ENCODE measurements around the gene QRFPR.
A peak's percentile ranks its signal among the peaks of the same experiment; 100 is the strongest.

QRFPR gene

DNA sequence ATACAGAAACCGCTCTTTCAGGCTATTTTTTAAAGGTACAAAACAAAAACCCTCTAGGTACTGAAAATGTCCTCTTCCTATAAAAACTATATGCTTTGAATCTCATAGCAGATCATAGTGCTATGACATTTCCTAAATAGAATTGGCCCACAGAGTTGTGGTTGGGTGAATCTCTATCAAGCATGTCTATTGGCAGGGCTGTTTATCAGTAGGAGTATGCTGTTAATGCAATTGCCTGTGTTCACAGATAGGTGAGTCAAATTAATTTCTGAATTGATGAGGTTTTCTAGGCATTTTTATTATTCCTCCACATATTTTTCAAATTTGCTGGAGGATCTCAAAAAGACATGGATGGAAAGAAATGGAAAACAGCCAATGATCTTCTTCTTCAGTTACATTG lies 73.9 kb downstream of the QRFPR start:
- DNase-seq (ENCODE audit: low read depth), result no peak
- TF ChIP-seq, protein P1, sequence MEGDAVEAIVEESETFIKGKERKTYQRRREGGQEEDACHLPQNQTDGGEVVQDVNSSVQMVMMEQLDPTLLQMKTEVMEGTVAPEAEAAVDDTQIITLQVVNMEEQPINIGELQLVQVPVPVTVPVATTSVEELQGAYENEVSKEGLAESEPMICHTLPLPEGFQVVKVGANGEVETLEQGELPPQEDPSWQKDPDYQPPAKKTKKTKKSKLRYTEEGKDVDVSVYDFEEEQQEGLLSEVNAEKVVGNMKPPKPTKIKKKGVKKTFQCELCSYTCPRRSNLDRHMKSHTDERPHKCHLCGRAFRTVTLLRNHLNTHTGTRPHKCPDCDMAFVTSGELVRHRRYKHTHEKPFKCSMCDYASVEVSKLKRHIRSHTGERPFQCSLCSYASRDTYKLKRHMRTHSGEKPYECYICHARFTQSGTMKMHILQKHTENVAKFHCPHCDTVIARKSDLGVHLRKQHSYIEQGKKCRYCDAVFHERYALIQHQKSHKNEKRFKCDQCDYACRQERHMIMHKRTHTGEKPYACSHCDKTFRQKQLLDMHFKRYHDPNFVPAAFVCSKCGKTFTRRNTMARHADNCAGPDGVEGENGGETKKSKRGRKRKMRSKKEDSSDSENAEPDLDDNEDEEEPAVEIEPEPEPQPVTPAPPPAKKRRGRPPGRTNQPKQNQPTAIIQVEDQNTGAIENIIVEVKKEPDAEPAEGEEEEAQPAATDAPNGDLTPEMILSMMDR (IDR thresholded peaks at IDR 0.05; ENCODE audit: low read length, missing control alignments), result no peak
- no peak overlapping the region for H3K4me3 ChIP-seq (replicated peaks; ENCODE audit: low read depth, low read length)

- DNase-seq (ENCODE audit: low read depth), result no peak
- TF ChIP-seq, protein P1 (IDR thresholded peaks at IDR 0.05; ENCODE audit: low read length, missing control alignments), result no peak
These were observed 75.9 kb downstream of the QRFPR start for GRCh38 chr4:121304893-121305292.

DNA sequence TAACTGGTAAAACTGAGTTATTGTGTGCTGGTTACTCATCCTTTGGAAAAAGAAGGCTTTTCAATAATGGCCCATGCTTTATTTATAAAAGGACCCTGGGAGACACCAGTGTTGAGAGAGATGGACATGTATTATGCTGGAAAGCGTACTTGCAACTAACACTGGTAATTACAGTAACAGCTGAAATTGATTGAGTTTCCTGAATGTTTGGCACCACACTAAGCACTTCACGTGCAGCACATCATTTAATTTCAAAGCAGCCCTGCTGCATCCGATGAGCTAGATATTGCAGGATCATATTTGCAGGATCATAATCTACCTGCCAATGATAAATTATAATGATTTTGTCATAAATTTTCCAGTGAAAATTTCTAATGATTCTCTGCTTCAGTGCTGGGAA lies 81.5 kb downstream of the QRFPR start:
- H3K4me3 ChIP-seq (replicated peaks; ENCODE audit: low read depth, low read length), result no peak overlapping the region
- no peak for DNase-seq (ENCODE audit: low read depth)
- TF ChIP-seq, protein P1 (IDR thresholded peaks at IDR 0.05; ENCODE audit: low read length, missing control alignments), result no peak

More at GRCh38 chr4:121304893-121305292, 75.9 kb downstream of the QRFPR start:
- no peak overlapping the region for H3K4me3 ChIP-seq (replicated peaks; ENCODE audit: low read depth, low read length)

DNA sequence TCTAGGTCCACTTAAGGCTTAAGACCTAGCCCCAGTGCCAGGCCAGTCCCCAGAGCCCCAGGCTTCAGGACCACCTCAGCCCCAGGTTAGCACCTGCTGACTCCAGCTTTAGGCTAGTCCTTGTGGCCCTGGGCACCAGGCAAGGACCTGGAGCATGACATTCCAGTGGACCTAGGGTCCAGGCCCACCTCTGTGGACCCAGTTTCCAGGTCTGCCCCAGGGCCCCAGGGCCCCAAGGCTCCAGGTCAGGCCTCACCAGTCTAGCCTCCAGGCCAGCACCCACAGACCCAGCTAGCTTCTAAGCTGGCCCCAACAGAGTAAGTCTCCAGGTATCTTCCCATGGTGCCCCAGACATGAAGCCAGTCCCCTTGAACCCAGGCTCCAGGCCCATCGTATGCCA lies 97.5 kb downstream of the QRFPR start:
- TF ChIP-seq, protein P1 (IDR thresholded peaks at IDR 0.05; ENCODE audit: low read length, missing control alignments), result no peak
- DNase-seq (ENCODE audit: low read depth), result no peak
- no peak overlapping the region for H3K4me3 ChIP-seq (replicated peaks; ENCODE audit: low read depth, low read length)

GRCh38 chr4:121280425-121280824 lies 100.4 kb downstream of the QRFPR start:
- H3K4me3 ChIP-seq (replicated peaks; ENCODE audit: low read depth, low read length), result no peak overlapping the region
- TF ChIP-seq, protein P1 (IDR thresholded peaks at IDR 0.05; ENCODE audit: low read length, missing control alignments), result no peak
- DNase-seq (ENCODE audit: low read depth), result no peak

DNA sequence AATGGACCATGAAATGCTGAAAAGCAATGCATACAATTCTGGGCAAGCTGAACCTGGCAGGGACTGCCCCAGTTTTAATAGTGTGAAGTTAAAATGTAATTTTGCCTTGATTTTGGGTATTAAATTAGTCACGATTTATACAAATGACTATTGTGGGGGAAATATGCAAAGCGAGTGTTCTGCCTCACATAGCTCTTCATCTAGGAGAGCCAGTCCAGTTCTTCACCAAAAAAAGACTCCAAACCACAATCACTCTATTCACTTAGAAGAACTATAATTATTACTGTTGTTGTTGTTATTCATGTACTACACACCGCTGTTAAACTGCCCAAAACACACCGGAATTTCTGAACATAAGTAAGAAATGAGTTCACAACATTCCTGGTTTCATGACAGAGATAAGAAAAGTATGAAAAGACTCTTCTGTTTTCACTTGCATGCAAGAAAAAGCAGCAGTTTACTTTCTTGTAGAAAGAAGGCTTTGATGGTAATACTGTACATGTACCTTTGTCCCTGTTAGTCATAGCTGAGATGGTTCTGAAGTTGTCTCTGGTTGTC lies 101.9 kb downstream of the QRFPR start:
- TF ChIP-seq, protein P1 (IDR thresholded peaks at IDR 0.05; ENCODE audit: low read length, missing control alignments), result no peak
- DNase-seq (ENCODE audit: low read depth), result peak; percentile 68
- no peak overlapping the region for H3K4me3 ChIP-seq (replicated peaks; ENCODE audit: low read depth, low read length)

Measured in fibroblast of pulmonary artery (primary cell).